ENCODE data around the gene ZFPM1.

ZFPM1 gene

GRCh38 chr16:88418869-88419268 is 34.2 kb upstream of the ZFPM1 start:
- DNase-seq = no peak

GRCh38 chr16:88419790-88420189 is 33.3 kb upstream of the ZFPM1 start:
- DNase-seq = no peak

DNA sequence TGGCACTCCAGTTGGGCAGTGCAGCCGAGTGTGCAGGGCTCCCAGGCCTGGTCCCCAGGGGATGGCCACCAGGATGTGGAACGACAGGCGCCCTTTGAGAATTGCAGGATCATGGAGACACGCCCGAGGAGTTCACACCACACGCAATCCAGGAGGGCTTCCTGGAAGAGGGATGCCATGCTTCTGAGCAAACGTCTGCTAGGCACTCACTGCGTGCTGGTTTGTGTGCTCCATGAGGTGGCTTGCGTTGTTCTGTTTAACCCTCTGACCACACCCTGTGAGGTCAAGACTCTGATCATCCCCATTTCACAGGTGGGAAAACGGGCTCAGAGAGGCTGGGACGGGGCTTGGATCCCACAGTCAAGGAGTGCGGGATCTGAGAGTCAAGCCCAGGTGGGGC is 32.6 kb upstream of the ZFPM1 start:
- DNase-seq = no peak

DNA sequence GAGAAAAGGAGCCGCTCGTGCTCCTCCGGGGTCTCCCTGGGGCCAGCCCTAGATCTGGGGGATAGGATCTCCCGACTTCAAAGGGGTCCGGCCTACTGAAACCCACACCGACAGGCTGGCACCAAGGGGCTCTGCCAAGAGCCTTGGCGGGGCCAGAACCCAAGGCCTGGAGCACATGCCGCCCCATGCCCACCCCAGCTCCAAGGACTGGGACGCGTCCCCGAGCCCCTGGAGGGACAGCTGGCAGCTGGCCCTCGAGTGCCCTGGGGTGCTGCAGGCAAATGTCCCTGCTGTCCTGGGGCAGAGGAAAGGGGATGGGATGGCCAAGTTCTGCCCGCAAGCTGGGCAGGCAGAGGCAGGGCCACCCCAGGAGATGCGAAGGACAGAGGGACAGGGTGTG is 31.8 kb upstream of the ZFPM1 start:
- no peak for DNase-seq

DNA sequence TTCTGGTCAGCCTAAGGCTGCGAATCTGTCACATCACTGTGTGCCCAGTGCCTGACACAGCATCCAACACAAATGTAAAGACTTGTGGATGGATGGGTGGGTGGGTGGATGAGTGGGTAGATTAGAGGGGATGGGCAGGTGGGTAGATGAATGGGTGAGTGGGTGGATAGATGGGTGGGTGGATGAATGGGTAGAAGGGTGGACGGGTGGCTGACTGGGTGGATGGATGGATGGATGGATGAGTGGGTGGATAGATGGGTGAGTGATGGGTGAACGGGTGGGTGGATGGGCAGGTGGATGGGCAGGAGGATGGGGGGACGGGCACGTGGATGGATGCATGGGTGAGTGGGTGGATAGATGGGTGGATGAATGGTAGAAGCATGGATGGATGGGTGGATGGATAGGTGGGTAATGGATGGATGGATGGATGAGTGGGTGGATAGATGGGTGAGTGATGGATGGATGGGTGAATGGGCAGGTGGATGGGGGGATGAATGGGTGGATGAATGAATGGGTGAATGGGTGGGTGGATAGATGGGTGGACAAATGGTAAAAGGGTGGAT is 31.1 kb upstream of the ZFPM1 start:
- DNase-seq = no peak

- no peak for DNase-seq
Observed at GRCh38 chr16:88422733-88423447, 30.2 kb upstream of the ZFPM1 start.

DNA sequence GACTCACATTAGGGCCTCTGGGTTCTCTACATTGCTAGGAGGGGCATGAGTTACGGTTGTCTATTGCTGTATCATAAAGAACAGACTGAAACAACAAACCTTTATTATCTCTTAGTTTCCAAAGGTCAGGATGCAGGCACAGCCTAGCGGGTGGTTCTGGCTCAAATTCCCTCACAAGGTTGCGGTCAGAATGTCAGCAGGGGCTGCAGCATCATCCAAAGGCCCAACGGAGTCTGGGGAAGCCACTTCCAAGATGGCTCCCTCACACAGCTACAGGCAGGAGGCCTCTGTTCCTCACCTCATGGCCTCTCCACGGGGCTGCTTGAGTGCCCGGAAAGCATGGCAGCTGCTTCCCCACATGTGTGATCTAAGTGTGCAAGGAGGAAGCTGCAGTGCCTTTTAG is 29.6 kb upstream of the ZFPM1 start:
- no peak for DNase-seq

DNA sequence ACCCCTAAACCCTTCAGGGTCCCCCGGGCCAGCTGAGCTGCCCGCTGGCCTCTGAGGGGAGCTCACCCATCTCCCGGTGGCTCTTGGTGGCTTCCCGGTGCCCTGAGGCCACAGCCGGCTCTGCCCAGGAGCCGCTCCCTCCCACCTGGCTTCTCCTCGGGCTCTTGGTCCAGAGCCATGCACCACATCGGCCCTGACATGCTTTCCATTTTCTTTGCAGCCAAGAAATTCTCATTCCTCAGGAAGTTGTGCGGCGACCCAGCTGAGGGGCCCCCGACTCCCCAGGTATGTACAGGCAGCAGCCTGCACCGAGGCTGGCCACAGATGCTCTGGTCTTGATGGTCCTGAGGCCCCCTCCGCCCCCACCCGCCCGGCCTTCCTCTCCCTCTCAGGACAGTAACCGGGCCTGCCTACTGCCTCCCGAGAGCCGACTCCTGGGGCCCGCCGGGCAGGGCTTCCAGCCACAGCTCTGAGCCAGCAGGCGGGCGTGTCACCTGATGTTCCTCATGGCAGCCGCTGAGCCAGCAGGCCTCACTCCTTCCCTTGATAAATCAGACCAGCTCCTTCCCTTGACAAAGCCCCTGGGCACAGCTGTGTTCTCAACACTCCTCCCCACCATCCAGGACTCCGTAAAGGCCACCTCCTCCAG is 28.4 kb upstream of the ZFPM1 start:
- DNase-seq = no peak

DNA sequence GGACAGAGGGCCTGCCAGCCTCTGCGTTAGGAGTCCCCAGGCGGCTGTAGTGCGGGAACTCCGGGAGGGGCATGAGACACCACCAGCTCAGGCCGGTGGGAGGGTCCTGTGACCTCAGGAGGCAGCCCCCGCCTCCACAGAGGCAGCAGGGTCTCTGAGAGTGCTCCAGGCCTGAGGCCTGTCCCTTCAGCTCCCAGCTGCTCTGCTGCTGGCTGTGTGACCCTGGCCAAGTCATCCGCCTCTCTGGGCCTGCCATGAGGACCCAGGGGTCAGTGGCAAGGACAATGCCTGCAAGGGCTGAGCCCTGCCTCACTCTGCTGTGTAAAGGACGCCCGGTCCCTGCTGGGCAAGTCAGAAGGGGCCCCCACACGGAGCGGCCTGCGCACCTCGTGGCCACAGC is 27.1 kb upstream of the ZFPM1 start:
- DNase-seq = no peak

- no peak for DNase-seq
Observed at GRCh38 chr16:88427376-88427775, 25.7 kb upstream of the ZFPM1 start.

- no peak for DNase-seq
Observed at GRCh38 chr16:88428156-88428555, 24.9 kb upstream of the ZFPM1 start.

GRCh38 chr16:88428616-88429386 is 24.3 kb upstream of the ZFPM1 start:
- no peak for DNase-seq

DNA sequence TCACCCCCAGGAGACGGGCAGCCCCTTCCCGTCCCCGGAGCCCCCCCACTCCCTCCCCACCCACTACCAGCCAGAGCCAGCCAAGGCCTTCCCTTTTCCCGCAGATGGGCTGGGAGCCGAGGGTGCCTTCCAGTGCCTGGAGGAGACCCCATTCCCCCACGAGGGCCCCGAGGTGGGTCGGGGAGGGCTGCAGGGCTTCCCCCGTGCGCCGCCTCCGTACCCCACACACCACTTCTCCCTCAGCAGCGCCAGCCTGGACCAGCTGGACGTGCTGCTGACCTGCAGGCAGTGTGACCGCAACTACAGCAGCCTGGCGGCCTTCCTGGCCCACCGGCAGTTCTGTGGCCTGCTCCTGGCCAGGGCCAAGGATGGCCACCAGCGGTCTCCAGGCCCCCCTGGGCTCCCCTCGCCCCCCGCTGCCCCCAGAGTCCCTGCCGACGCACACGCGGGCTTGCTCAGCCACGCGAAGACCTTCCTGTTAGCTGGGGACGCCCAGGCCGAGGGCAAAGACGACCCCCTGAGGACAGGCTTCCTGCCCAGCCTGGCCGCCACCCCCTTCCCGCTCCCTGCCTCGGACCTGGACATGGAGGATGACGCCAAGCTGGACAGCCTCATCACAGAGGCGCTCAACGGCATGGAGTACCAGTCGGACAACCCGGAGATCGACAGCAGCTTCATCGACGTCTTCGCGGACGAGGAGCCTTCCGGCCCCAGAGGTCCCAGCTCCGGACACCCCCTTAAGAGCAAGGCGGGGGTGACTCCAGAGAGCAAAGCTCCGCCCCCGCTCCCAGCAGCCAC is 23.5 kb upstream of the ZFPM1 start:
- no peak for DNase-seq

DNA sequence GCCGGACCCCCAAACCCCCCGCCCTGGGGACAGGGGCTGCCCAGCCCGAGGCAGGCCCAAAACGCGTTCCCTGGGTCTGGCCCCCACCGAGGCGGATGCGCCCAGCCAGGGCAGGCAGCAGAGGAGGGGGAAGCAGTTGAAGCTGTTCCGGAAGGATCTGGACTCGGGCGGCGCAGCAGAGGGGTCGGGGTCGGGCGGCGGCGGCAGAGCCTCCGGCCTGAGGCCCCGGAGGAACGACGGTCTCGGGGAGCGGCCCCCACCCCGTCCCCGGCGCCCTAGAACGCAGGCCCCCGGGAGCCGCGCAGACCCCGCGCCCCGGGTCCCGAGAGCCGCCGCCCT is 22.9 kb upstream of the ZFPM1 start:
- DNase-seq = peak; percentile 13 to 32

DNA sequence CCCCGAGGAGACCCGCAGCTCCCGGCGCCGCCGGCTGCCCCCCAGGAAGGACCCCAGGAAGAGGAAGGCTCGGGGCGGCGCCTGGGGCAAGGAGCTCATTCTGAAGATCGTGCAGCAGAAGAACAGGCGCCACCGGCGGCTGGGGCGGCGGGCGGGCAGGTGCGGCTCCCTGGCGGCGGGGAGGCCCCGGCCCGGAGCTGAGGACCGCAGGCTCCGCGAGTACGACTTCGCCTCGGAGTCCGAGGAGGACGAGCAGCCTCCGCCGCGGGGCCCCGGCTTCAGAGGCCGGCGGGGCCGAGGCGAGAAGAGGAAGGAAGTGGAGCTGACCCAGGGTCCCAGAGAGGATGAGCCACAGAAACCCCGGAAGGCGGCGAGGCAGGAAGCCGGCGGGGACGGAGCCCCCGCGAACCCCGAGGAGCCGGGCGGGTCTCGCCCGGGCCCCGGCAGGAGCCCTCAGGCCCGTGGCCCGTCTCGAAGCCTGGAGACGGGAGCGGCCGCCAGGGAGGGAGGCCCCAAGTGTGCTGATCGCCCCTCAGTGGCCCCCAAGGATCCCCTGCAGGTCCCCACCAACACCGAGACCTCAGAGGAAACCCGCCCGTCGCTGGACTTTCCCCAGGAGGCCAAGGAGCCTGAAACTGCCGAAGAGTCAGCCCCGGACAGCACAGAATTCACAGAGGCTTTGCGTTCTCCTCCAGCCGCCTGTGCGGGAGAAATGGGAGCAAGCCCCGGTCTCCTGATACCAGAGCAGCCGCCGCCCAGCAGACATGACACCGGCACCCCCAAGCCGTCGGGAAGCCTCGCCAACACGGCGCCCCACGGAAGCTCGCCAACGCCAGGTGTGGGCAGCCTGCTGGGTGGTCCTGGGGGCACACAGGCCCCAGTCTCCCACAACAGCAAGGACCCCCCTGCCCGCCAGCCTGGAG is 22.3 kb upstream of the ZFPM1 start:
- DNase-seq = peak; percentile 48 to 50

DNA sequence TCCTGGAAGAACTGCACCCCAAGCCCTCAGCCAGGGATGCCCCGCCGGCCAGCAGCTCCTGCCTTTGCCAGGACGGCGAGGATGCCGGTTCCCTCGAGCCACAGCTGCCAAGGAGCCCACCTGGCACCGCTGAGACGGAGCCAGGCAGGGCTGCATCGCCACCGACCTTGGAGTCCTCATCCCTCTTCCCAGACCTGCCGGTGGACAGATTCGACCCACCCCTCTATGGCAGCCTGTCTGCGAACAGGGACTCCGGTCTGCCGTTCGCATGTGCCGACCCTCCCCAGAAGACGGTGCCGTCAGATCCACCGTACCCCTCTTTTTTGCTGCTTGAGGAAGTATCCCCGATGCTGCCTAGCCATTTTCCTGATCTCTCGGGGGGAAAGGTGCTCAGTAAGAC is 21.4 kb upstream of the ZFPM1 start:
- no peak for DNase-seq

- no peak for DNase-seq
Observed at GRCh38 chr16:88432174-88432573, 20.9 kb upstream of the ZFPM1 start.

GRCh38 chr16:88432753-88433152 is 20.3 kb upstream of the ZFPM1 start:
- no peak for DNase-seq

GRCh38 chr16:88433632-88434352 is 19.3 kb upstream of the ZFPM1 start:
- no peak for DNase-seq

GRCh38 chr16:88434353-88434690 is 18.8 kb upstream of the ZFPM1 start:
- DNase-seq = no peak

DNA sequence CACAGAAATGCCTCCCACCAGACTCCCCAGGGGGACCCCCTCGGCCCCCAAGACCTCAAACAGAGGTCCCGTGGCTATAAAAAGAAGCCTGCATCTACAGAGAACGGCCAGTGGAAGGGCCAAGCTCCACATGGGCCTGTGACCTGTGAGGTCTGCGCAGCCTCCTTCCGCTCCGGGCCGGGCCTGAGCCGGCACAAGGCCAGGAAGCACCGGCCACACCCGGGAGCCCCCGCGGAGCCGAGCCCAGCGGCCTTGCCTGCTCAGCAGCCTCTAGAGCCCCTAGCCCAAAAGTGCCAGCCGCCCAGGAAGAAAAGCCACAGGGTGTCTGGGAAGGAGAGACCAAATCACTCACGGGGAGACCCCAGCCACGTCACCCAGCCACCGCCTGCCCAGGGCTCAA is 18.3 kb upstream of the ZFPM1 start:
- no peak for DNase-seq
